ENCODE measurements around the gene ROR1. TPM values are rescaled to one million over a fixed set of nuclear protein-coding genes. Genes with fewer than 3 reads are reported as not detected.
"Not testable (repeated sequence)": the region's sequence is repeated elsewhere in the genome, so short reads cannot be mapped to it uniquely, and the experiment has no call there.

Gene ROR1
- total and polyA plus RNA-seq, 5 donors = 3.4 to 32.5 (median 11.9) TPM

DNA sequence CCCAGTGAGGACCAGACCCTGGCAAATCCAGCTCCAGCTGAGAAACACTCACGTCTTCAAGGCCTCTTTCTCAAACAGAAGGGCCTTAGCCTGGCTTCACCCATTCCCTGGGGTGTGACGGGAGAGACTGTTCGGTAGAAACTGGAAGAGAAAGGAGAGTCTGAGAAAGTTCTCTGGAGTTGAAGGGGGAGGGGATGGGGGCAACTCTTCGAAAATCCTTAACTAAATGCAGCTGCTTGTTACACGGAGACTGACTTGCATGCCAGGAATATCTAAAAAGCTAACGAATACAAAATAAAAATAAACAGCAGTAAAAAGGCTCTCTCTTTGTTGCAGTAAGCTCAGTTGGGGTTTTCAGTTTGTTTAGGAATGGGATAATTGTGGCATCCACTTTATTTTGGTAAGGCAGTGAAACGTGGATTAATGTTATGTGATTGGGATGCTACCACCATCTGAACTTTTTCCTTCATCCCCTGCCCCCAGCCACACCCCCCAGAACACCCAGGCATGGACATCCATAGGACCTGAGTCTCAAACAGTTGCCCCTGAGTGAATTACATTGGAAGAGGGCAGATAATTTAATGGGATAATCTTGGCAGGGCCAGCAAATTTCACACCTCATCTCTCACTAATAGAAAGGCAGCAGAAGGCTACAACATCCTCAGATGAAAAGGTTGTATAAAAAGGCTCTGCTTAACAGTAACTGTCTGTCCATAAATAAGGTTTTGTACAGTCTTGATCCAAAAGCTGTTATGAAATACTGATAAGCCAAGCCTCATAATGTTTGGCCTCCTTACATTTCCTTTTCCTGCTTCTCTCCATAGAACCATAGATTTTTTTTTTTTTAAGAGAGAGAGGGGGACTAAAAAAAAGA is 5.8 kb downstream of the ROR1 start:
- Histone ChIP-seq H3K4me3 (ENCODE audit: low read length) (no peak overlapping the region), H3K27ac (ENCODE audit: low read length) (no peak overlapping the region), H3K27me3 (ENCODE audit: control insufficient read depth, insufficient read depth) (no peaks in the 10 kb centered on the region), H3K4me1 (ENCODE audit: control insufficient read depth, insufficient read depth, low read length) (peaks cover 4% of the 10 kb centered on the region), H3K9me3 (ENCODE audit: control insufficient read depth, low read length) (no peaks in the 10 kb centered on the region)
- 39% methylated on average over 7 of the region's 7 CpGs for WGBS
- ATAC-seq (peak; percentile 15 to 18), DNase-seq (peak in 1 of 3 donors; percentile 48)
- intact Hi-C loops (cut with DNase I) = loop anchor here in 3 of 4 donors (5.0 to 10.0 kb wide), 4 partner anchors 85 to 358 kb away; no protein-coding TSS in a partner anchor

DNA sequence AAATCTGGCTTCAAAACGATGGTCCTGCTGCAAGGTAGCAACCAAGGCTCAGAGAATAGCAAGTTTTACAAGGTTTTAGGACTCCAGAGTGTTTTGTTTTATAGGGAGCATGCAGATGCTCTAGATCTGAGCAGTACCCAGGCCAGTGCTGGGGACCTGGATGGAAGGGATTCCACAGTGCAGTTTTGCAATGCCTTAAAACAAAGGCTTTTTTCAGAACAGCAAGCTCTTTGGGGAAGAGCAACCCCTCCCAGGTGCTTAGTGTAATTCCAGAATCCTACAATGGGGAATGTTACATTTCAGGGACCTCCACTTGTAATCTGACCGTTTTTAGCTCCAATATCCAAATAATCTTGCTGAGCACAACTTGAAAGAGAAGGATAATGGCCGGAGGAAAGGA is 6.7 kb downstream of the ROR1 start:
- Histone ChIP-seq H3K4me1 (ENCODE audit: control insufficient read depth, insufficient read depth, low read length) (peaks cover 5% of the 10 kb centered on the region), H3K27me3 (ENCODE audit: control insufficient read depth, insufficient read depth) (no peaks in the 10 kb centered on the region), H3K4me3 (ENCODE audit: low read length) (no peak overlapping the region), H3K27ac (ENCODE audit: low read length) (no peak overlapping the region), H3K9me3 (ENCODE audit: control insufficient read depth, low read length) (no peaks in the 10 kb centered on the region)
- DNase-seq (no peak), ATAC-seq (no peak)
- intact Hi-C loops (cut with DNase I) = no loop called here
- 81% methylated on average over 3 of the region's 3 CpGs for WGBS

- intact Hi-C loops (cut with DNase I) = no loop called here
- Histone ChIP-seq H3K27ac (ENCODE audit: low read length) (no peak overlapping the region), H3K4me3 (ENCODE audit: low read length) (no peak overlapping the region), H3K9me3 (ENCODE audit: control insufficient read depth, low read length) (no peaks in the 10 kb centered on the region), H3K4me1 (ENCODE audit: control insufficient read depth, insufficient read depth, low read length) (peaks cover 5% of the 10 kb centered on the region), H3K27me3 (ENCODE audit: control insufficient read depth, insufficient read depth) (no peaks in the 10 kb centered on the region)
- WGBS = 85% methylated on average over 2 of the region's 2 CpGs
- DNase-seq (no peak), ATAC-seq (no peak)
Observed at GRCh38 chr1:63782982-63783381, 9.2 kb downstream of the ROR1 start.

GRCh38 chr1:63784083-63784482 is 10.3 kb downstream of the ROR1 start:
- Histone ChIP-seq H3K4me3 (ENCODE audit: low read length) (no peak overlapping the region), H3K27ac (ENCODE audit: low read length) (no peak overlapping the region), H3K27me3 (ENCODE audit: control insufficient read depth, insufficient read depth) (no peaks in the 10 kb centered on the region), H3K9me3 (ENCODE audit: control insufficient read depth, low read length) (no peaks in the 10 kb centered on the region), H3K4me1 (ENCODE audit: control insufficient read depth, insufficient read depth, low read length) (peaks cover 10% of the 10 kb centered on the region)
- no peak for ATAC-seq
- intact Hi-C loops (cut with DNase I) = no loop called here
- no peak for DNase-seq

DNA sequence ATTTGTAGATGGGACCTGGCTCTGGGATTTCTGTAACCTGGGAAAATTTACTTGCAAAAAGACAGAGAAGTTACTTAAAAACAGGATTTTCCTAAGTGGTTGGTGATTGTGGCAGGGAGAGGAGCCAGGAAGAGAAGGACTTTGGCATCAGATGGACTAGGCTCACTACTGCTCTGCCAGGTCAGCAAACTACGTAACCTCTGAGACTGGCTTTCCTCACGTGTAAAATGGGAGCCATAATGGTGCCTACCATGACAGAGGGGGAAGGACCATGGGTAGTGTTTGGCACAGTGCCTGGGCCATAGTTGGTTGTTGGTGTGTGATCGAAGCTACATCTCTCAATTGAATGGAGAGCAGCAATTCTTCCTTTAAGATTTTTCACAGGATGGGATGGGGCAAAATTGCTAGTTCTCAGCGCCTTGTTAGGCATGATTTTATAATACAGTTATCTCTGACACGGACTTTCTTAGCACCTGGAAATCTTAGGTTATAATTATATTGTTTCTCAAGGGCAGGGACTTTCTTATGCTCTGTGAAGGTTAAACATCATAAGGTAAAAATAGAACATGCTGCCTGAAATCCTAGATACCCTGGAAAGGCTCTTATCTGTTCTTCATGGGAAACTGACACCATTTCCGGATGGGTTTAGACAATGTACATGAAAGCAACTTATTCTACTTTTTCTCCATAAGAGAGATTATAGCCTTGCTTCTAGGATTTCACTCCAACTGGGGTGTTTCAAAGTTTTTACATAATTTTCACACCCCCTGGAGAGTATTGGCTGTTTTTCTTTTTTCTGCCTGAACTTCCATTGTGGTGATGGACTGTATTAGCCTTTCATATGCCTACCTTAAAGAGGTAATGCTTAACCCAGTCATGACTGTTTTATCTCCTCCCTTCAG is 10.9 kb downstream of the ROR1 start:
- H3K4me3 ChIP-seq (ENCODE audit: low read length) = no peak overlapping the region
- ATAC-seq (no peak), DNase-seq (no peak)
- 56% methylated on average over 6 of the region's 6 CpGs for WGBS
- no peaks in the 10 kb centered on the region for H3K27me3 ChIP-seq (ENCODE audit: control insufficient read depth, insufficient read depth)
- no peaks in the 10 kb centered on the region for H3K9me3 ChIP-seq (ENCODE audit: control insufficient read depth, low read length)
- H3K4me1 ChIP-seq (ENCODE audit: control insufficient read depth, insufficient read depth, low read length) = peaks cover 10% of the 10 kb centered on the region
- intact Hi-C loops (cut with DNase I) = no loop called here
- H3K27ac ChIP-seq (ENCODE audit: low read length) = no peak overlapping the region

DNA sequence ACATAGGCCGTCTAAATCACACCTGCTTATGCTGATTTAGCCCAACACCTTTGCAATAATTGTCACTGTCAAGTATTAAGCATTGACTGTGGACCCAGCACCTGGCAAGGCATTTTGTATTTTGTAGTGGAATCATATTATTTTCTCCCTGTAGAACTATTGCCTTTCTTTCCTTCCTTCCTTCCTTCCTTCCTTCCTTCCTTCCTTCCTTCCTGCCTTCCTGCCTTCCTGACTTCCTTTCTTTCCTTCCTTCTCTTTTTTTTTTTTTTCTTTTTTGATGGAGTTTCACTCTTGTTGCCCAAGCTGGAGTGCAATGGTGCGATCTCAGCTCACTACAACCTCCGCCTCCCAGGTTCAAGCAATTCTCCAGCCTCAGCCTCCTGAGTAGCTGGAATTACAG is 13.5 kb downstream of the ROR1 start:
- H3K4me3 ChIP-seq (ENCODE audit: low read length); H3K27ac ChIP-seq (ENCODE audit: low read length); H3K9me3 ChIP-seq (ENCODE audit: control insufficient read depth, low read length); ATAC-seq; H3K27me3 ChIP-seq (ENCODE audit: control insufficient read depth, insufficient read depth); intact Hi-C loops (cut with DNase I); DNase-seq: not testable (repeated sequence)
- 96% methylated on average over 3 of the region's 3 CpGs for WGBS
- peaks cover 11% of the 10 kb centered on the region for H3K4me1 ChIP-seq (ENCODE audit: control insufficient read depth, insufficient read depth, low read length)

DNA sequence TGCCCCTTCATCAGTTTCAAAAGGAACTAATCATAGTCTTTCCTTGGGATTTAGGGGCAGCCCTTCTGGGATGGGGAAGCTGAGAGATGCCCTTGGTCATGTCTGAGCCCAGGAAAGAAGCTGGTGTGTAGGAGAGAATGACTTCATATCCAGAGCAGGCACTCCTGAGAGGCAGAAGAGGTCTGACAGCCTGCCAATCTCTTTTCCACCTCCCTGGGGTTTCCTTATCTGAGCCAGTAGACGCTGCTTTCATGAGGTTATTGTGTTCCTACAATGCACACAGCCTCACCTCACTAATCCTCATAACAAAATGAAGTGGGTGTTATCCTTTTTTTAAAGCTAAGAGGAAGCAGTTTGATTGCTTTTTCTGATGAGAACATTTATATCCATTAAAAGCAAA is 14.1 kb downstream of the ROR1 start:
- Histone ChIP-seq H3K27me3 (ENCODE audit: control insufficient read depth, insufficient read depth) (no peaks in the 10 kb centered on the region), H3K4me1 (ENCODE audit: control insufficient read depth, insufficient read depth, low read length) (peaks cover 11% of the 10 kb centered on the region), H3K27ac (ENCODE audit: low read length) (no peak overlapping the region), H3K4me3 (ENCODE audit: low read length) (no peak overlapping the region), H3K9me3 (ENCODE audit: control insufficient read depth, low read length) (no peaks in the 10 kb centered on the region)
- ATAC-seq (peak; percentile 51 to 55), DNase-seq (no peak)
- 17% methylated on average over 1 of the region's 1 CpG for WGBS
- intact Hi-C loops (cut with DNase I) = no loop called here

DNA sequence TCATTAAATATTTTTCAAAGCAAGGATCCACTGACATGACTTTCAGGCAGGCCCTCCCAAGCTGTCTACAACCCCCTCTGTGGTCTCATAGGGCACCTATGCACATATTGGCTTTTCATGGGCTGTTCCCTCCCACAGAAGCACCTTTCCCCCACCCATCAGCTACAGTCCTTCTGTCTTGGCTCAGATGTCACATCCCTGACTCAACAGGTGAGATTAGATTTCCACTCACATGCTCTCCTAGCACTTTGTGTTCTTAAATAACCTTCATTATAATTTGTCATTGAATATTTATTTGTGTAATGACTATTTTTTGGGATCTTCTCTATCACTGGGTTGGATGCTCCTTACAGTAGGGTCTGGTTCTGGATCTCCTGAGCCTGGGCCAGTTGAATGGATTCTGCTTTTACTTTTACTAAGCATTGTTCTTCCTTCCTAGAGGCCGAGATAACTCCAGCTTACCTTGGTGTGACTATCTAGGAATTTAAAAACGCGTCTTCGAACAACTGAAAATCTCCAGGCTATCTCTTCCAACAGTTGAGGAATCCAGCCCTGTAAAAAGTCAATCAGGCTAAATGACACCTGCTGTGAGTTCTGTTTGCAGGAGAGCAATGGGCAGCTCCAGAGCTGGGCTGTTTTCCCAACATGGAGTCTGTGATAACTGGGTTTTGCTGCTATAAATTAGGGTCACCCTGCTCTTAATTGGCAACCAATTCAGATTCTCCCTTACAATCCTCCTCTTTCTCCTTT is 16.2 kb downstream of the ROR1 start:
- Histone ChIP-seq H3K4me1 (ENCODE audit: control insufficient read depth, insufficient read depth, low read length) (peaks cover 10% of the 10 kb centered on the region), H3K27ac (ENCODE audit: low read length) (no peak overlapping the region)

DNA sequence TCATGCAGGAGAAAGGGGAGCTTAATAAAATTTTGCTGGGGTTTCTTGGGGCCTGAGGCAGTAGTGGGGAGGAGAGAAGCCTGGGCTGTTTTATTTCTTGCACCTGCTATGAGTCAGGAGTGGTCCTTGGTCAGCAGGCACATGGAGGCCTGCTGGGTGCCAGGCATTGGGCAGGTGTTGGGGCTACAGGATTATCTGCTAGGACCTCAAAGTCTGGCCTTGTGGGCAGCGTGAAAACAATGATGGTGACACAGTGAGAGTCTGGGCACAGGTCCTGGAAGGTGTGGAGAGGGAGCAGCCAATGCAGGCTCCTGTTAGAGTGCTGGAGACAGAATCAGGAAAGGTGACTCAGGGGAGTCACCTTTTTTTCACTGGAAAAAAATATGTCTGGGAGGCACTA is 17.2 kb downstream of the ROR1 start:
- intact Hi-C loops (cut with DNase I) = no loop called here
- H3K9me3 ChIP-seq (ENCODE audit: control insufficient read depth, low read length) = no peaks in the 10 kb centered on the region
- H3K4me1 ChIP-seq (ENCODE audit: control insufficient read depth, insufficient read depth, low read length) = peaks cover 10% of the 10 kb centered on the region
- no peak overlapping the region for H3K27ac ChIP-seq (ENCODE audit: low read length)
- DNase-seq (no peak), ATAC-seq (no peak)
- no peaks in the 10 kb centered on the region for H3K27me3 ChIP-seq (ENCODE audit: control insufficient read depth, insufficient read depth)
- WGBS = 67% methylated on average over 1 of the region's 1 CpG
- no peak overlapping the region for H3K4me3 ChIP-seq (ENCODE audit: low read length)

More for the DNA sequence above, 16.2 kb downstream of the ROR1 start:
- no peak overlapping the region for H3K4me3 ChIP-seq (ENCODE audit: low read length)
- no peak for DNase-seq
- 85% methylated on average over 4 of the region's 4 CpGs for WGBS
- no peak for ATAC-seq
- intact Hi-C loops (cut with DNase I) = no loop called here
- H3K27me3 ChIP-seq (ENCODE audit: control insufficient read depth, insufficient read depth) = no peaks in the 10 kb centered on the region
- H3K9me3 ChIP-seq (ENCODE audit: control insufficient read depth, low read length) = no peaks in the 10 kb centered on the region

DNA sequence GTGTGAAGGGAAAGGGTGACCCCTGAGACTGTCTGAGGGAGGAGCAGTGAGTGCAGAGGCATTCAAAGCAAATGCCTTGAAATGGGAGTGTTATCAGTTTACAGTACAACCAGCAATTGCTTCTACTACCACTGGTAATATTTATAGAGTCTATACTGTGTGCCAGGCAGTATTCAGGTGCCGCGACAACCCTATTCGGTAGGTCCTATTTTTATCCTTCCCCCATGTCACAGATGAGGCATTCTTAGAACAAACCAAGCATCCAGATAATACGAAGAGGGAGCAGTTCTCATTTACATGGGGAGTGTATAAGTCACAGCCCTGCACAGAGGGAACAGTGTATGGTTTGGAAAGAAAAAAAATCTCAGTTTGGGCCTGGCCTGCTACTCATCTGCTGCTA is 18.3 kb downstream of the ROR1 start:
- Histone ChIP-seq H3K9me3 (ENCODE audit: control insufficient read depth, low read length) (no peaks in the 10 kb centered on the region), H3K27ac (ENCODE audit: low read length) (no peak overlapping the region), H3K4me1 (ENCODE audit: control insufficient read depth, insufficient read depth, low read length) (peaks cover 10% of the 10 kb centered on the region), H3K27me3 (ENCODE audit: control insufficient read depth, insufficient read depth) (no peaks in the 10 kb centered on the region), H3K4me3 (ENCODE audit: low read length) (no peak overlapping the region)
- intact Hi-C loops (cut with DNase I) = no loop called here
- DNase-seq = no peak
- ATAC-seq = peak; percentile 20 to 58
- 68% methylated on average over 4 of the region's 4 CpGs for whole genome bisulfite sequencing
